CD4-positive, alpha-beta T cell treated with Interleukin-21 for 1 hour (primary cell): ENCODE data around the gene SLC24A3.

Experiments
- DNase-seq: peaks from one replicate; pipeline ENCODE4 v3.0.0-alpha.2; 2020

SLC24A3 gene

GRCh38 chr20:19212469-19212815 lies at the start of gene SLC24A3:
Gene SLC24A3 (plus strand): TSS chr20:19212642.
- no peak for DNase-seq

GRCh38 chr20:19170148-19170547 lies 42.3 kb upstream of the SLC24A3 start:
- DNase-seq: no peak

- no peak for DNase-seq
These were observed 39.8 kb upstream of the SLC24A3 start for GRCh38 chr20:19172637-19173036.

- no peak for DNase-seq
These were observed 35.9 kb upstream of the SLC24A3 start for GRCh38 chr20:19176470-19177052.

- DNase-seq: no peak
These were observed 30.9 kb upstream of the SLC24A3 start for GRCh38 chr20:19181552-19181951.

GRCh38 chr20:19185083-19185482 lies 27.4 kb upstream of the SLC24A3 start:
- DNase-seq: no peak

GRCh38 chr20:19193349-19193748 lies 19.1 kb upstream of the SLC24A3 start:
- no peak for DNase-seq

- DNase-seq: peak; percentile 43
These were observed 6.5 kb upstream of the SLC24A3 start for GRCh38 chr20:19205981-19206396.

GRCh38 chr20:19207541-19207940 lies 4.9 kb upstream of the SLC24A3 start:
- no peak for DNase-seq

GRCh38 chr20:19210391-19211155 lies 1.9 kb upstream of the SLC24A3 start:
- DNase-seq: no peak

- DNase-seq: no peak
These were observed 1.2 kb upstream of the SLC24A3 start for GRCh38 chr20:19211252-19211651.

GRCh38 chr20:19211661-19212468 lies 577 bp upstream of the SLC24A3 start:
- DNase-seq: no peak

- DNase-seq: peak; percentile 2
These were observed 520 bp downstream of the SLC24A3 start for GRCh38 chr20:19212821-19213502.

- DNase-seq: no peak
These were observed 1.6 kb downstream of the SLC24A3 start for GRCh38 chr20:19213946-19214490.

- DNase-seq: no peak
These were observed 6.0 kb downstream of the SLC24A3 start for GRCh38 chr20:19218411-19218810.

- DNase-seq: no peak
These were observed 10.1 kb downstream of the SLC24A3 start for GRCh38 chr20:19222520-19223040.

GRCh38 chr20:19223640-19224039 lies 11.2 kb downstream of the SLC24A3 start:
- DNase-seq: no peak

GRCh38 chr20:19231359-19232035 lies 19.1 kb downstream of the SLC24A3 start:
- DNase-seq: no peak

- no peak for DNase-seq
These were observed 20.8 kb downstream of the SLC24A3 start for GRCh38 chr20:19232997-19233794.

- no peak for DNase-seq
These were observed 24.1 kb downstream of the SLC24A3 start for GRCh38 chr20:19236371-19237055.

GRCh38 chr20:19241440-19241839 lies 29.0 kb downstream of the SLC24A3 start:
- no peak for DNase-seq
